Coronary artery (tissue), 2 donors: Measurements from ENCODE around the gene WDFY1.

Source experiments
- DNase-seq: peaks from one replicate; pipeline ENCODE4 v3.0.0-alpha.2; 2017; ENCODE audit warnings: low spot score
- H3K27ac ChIP-seq, 2 donors: fragments of 200-600 bp; sonication (generic); one replicate each; pipeline ENCODE4 v1.5.1; 2016 to 2019
- H3K4me3 ChIP-seq: fragments of 200-600 bp; sonication (generic); 2 replicates; pipeline ENCODE4 v1.5.1; 2016; ENCODE audit warnings: mild to moderate bottlenecking, moderate library complexity
- TF ChIP-seq, protein P1 (sequence below): fragments of 200-600 bp; sonication (generic); IDR thresholded peaks from one replicate; pipeline ENCODE4 v1.5.1; 2019; ENCODE audit warnings: antibody characterized with exemption

WDFY1 gene

DNA sequence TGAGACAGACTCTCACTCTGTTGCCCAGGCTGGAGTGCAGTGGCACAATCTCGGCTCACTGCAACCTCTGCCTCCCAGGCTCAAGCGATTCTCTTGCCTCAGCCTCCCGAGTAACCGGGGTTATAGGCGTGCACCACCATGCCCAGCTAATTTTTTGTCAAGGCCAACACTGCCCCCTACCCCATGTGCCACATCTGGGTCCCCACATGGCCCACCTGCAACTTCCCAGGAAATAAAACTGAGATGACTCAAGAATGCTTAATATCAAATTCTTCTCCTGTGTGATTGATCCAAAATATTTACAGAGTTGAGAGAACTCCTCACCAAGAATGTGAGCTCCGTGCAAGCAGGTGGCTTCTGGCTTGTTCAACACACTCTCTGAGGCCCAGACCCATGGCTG lies 116.8 kb downstream of the WDFY1 start:
- DNase-seq = no peak
- TF ChIP-seq, protein P1, sequence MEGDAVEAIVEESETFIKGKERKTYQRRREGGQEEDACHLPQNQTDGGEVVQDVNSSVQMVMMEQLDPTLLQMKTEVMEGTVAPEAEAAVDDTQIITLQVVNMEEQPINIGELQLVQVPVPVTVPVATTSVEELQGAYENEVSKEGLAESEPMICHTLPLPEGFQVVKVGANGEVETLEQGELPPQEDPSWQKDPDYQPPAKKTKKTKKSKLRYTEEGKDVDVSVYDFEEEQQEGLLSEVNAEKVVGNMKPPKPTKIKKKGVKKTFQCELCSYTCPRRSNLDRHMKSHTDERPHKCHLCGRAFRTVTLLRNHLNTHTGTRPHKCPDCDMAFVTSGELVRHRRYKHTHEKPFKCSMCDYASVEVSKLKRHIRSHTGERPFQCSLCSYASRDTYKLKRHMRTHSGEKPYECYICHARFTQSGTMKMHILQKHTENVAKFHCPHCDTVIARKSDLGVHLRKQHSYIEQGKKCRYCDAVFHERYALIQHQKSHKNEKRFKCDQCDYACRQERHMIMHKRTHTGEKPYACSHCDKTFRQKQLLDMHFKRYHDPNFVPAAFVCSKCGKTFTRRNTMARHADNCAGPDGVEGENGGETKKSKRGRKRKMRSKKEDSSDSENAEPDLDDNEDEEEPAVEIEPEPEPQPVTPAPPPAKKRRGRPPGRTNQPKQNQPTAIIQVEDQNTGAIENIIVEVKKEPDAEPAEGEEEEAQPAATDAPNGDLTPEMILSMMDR = no peak
- Histone ChIP-seq H3K27ac (no peak overlapping the region), H3K4me3 (no peak overlapping the region)

DNA sequence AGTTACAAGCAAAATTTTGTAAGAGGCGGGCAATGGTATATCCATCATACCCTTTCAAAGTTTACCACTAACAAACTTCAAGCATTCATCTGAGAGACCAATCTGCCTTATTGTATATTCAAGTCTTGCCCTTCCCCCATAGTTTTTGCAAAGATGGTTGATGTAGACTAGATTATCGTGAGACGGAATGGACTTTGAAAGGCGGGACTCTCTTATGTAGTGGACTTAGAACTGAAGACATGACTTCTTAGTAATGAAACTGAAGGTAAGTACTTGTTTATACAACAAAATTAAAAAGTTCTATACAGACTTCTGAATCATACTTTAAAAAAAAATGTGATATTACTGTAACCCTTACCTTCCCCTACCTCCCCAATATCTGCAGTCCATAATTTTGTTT lies 118.1 kb downstream of the WDFY1 start:
- TF ChIP-seq, protein P1 = no peak
- no peak for DNase-seq
- H3K4me3 ChIP-seq = no peak overlapping the region
- H3K27ac ChIP-seq = no peak overlapping the region
